ENCODE data around the gene NEUROG2.

Gene NEUROG2

DNA sequence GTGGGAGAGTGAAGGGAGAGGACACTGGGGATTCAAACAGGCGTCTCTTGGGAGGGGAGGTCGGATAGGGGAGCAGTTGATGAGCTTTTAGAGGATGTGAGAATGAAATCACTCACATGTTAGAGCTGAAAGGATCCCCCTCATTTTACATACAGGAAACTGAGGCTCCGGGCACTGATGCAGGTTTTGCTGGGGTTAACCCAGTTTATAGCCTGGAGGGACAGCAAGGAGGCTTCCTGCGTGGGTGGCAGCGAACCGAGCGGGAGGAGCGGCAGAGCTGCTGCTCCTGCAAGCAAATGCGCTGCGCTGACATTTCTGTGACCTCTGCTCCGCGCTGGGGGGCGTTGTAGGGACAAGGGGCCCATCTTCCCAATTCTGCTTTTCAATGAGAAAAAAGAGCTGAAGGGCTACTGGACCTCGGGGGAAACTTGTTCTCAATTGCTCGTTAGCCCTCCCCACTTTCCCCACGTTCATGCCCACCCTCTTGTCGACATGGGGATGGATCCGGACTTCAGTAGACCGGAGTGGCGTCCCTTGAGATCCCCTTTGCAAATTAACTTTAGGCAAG, 1.2 kb upstream of the NEUROG2 start:
- ChIA-PET POLR2A (no interaction called here), CTCF (no interaction called here)
- no peak overlapping the region for H3K4me3 ChIP-seq (ENCODE audit: low read depth, low read length)
- TF ChIP-seq, protein P1, sequence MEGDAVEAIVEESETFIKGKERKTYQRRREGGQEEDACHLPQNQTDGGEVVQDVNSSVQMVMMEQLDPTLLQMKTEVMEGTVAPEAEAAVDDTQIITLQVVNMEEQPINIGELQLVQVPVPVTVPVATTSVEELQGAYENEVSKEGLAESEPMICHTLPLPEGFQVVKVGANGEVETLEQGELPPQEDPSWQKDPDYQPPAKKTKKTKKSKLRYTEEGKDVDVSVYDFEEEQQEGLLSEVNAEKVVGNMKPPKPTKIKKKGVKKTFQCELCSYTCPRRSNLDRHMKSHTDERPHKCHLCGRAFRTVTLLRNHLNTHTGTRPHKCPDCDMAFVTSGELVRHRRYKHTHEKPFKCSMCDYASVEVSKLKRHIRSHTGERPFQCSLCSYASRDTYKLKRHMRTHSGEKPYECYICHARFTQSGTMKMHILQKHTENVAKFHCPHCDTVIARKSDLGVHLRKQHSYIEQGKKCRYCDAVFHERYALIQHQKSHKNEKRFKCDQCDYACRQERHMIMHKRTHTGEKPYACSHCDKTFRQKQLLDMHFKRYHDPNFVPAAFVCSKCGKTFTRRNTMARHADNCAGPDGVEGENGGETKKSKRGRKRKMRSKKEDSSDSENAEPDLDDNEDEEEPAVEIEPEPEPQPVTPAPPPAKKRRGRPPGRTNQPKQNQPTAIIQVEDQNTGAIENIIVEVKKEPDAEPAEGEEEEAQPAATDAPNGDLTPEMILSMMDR (IDR thresholded peaks at IDR 0.05; ENCODE audit: insufficient read depth, low read length, missing control alignments), result no peak
- DNase-seq (ENCODE audit: low read depth, low spot score), result no peak

DNA sequence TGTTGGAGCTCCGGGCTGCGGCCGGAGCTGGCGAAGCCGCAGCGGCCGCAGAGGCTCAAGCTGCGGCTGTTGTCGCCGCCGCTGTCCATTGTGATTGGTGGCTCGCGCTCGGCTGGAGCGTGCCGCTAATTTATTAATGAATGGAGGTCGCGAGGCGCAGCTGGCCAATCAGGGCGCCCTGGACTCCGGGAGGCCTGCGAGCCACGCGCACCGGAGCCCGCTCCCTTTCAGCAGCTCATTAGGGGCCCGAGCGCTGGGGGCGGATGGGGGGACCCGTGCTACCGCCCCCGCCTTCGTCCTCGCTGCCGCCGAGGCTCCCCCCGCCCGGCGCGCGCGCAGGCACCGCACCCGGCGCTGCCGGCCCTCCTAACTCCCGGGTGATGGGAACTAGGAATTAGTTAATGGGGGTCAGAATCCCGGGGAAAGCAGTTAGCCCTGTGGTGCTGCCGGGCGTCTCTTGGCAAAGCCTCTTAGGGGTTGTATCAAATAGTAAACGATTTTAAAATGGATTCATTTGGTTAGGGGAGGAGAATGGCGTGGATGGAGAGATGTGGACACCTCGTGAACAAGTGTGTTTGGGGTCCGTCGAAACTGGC, 589 bp upstream of the NEUROG2 start:
- TF ChIP-seq, protein P1 (IDR thresholded peaks at IDR 0.05; ENCODE audit: insufficient read depth, low read length, missing control alignments), result no peak
- ChIA-PET POLR2A (no interaction called here), CTCF (interaction anchor here (2.1 kb wide), 1 partner anchor 8 kb away, joined by 9 read pairs; no protein-coding TSS in a partner anchor)
- no peak overlapping the region; the same call in 1 of the 2 replicates for H3K4me3 ChIP-seq (ENCODE audit: low read depth, low read length)
- DNase-seq (ENCODE audit: low read depth, low spot score), result no peak

DNA sequence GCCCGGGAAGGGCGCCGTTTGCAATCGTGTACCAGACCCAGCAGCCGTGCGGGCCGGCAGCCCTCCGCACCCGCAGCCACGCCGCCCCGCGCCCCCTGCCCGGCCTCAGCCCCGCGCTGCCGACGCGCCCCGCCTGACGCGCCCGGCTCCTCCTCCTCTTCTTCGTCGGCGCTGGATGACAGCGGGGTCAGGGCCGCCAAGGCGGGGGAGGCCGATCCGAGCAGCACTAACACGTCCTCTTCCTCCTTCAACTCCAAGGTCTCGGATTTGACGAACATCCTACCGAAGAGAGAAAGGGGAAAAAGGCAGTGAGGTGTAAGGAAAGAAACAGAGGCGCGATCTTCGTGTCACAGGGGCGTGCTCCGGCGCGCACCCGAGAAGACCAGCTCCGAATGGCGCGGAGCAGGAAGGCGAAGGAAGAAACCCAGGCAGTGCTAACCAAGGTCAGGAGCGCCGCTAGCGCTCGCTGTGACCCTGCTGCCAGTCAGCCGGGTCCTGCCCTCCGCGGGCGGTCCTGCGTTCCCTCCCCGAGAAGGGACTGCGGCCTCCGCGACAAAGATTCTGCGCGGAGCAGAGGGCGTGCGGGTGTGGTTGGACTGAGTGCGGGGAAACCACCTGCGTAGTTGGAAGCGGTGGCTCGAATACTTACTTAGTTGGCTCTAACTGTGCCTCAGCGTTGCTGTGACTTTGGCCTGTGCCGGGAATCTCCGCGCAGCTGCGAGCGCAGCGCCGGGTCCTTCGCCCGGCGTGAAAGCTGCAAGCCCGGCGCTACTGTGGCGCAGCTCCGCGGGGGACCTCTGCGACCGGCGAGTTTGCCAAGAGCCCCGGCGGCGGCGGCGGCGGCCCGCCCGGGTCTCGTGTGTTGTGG, 548 bp downstream of the NEUROG2 start:
- peak overlapping the region; percentile 50 for H3K4me3 ChIP-seq (ENCODE audit: low read depth, low read length)
- CTCF ChIA-PET, result interaction anchor here (2.1 kb wide), 1 partner anchor 9 kb away, joined by 9 read pairs; no protein-coding TSS in a partner anchor
- DNase-seq (ENCODE audit: low read depth, low spot score), result no peak
- TF ChIP-seq, protein P1 (IDR thresholded peaks at IDR 0.05; ENCODE audit: insufficient read depth, low read length, missing control alignments), result no peak
- POLR2A ChIA-PET, result no interaction called here

DNA sequence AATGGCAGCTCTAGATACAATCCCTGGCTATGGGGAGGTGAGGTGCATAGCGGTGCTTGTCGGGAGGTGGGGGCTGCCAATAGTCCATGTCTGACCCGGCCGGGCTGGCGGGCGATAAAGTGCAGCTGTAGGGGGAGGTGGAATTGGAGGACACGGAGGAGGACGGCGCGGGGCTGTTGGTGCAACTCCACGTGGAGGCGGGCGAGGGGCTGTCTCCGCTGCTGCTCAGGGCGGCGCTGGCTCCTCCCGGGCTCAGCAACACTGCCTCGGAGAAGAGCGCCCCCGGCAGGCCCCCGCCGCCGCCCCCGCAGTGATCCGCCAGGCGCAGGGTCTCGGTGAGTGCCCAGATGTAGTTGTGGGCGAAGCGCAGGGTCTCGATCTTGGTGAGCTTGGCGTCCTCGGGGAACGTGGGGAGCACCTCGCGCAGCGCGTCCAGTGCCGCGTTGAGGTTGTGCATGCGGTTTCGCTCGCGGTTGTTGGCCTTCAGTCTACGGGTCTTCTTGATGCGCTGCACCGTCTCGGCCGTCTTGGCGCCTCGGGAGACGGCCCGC, 1.3 kb downstream of the NEUROG2 start:
- ChIA-PET CTCF (interaction anchor here (2.1 kb wide), 1 partner anchor 10 kb away, joined by 9 read pairs; no protein-coding TSS in a partner anchor), POLR2A (no interaction called here)
- H3K4me3 ChIP-seq (ENCODE audit: low read depth, low read length), result peak overlapping the region; percentile 50
- no peak for DNase-seq (ENCODE audit: low read depth, low spot score)
- TF ChIP-seq, protein P1 (IDR thresholded peaks at IDR 0.05; ENCODE audit: insufficient read depth, low read length, missing control alignments), result no peak

DNA sequence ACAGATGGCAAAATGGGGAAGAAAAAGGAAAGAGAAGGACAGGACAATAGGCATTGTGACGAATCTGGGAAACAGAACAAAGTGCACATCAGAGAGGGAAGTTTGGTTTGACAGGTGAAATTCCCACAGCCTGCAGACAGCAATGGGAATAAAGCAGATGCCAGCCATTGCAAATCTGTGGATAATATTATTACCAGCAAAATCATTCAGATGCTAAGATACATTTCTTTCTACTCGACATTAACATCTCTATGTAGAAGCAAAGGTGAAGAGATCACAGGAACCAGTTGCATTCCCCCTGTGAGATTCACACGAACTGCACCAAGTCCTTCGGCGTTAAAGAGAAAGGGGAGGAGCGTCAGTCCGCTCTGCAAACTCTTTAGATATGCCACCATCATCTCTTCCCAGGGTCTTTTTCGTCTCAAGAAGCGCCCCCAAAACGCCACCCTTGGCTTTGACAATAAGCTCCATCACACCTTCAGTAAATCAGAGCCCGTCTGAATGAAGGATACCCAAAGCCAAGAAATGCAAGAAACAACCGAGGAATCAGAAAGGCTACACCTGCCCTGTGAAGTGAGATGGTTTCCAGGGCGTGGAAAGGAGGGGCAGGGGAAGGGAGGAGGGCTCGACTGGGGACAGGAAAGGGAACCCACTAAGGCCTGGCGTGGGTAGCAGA, 1.9 kb downstream of the NEUROG2 start:
- TF ChIP-seq, protein P1 (IDR thresholded peaks at IDR 0.05; ENCODE audit: insufficient read depth, low read length, missing control alignments), result no peak
- CTCF ChIA-PET, result interaction anchor here (2.1 kb wide), 1 partner anchor 11 kb away, joined by 9 read pairs; no protein-coding TSS in a partner anchor
- DNase-seq (ENCODE audit: low read depth, low spot score), result no peak
- H3K4me3 ChIP-seq (ENCODE audit: low read depth, low read length), result no peak overlapping the region
- POLR2A ChIA-PET, result no interaction called here

All from AG04449 (cell line).